ENCODE data around the gene LY6G6C. TPM values are rescaled to one million over a fixed set of nuclear protein-coding genes. Genes with fewer than 3 reads are reported as not detected.

The LY6G6C gene
- total and polyA plus RNA-seq, 4 experiments from 2014 or later: not detected

- POLR2A ChIA-PET (ENCODE audit: partially characterized antibody): interaction anchor here (0.7 to 2.1 kb wide), 15 partner anchors 14 to 183 kb away, joined by 3 to 13 read pairs (median 5); partner anchors contain the start of genes ABHD16A, BAG6, CSNK2B and GPANK1
- peak in 4 of 5 donors; percentile 17 to 43 (median 28) for DNase-seq
- H3K4me1 ChIP-seq (ENCODE audit: insufficient read depth, low read length): peaks cover 19% of the 10 kb centered on the region
Measured at GRCh38 chr6:31681135-31681671, 40.3 kb downstream of the LY6G6C start.

GRCh38 chr6:31680226-31681134 lies 41.1 kb downstream of the LY6G6C start, which contains the start of gene LY6G5C:
Gene LY6G5C (minus strand): TSS chr6:31681067. CDS start chr6:31680373, 694 bp downstream.
- peak in 4 of 5 donors; percentile 51 to 59 (median 56) for DNase-seq
- ChIA-PET CTCF (ENCODE audit: partially characterized antibody) (interaction anchor here (0.7 to 2.1 kb wide), 24 partner anchors 9 to 1085 kb away, joined by 3 to 11 read pairs (median 4); partner anchors contain the start of genes ABHD16A, CLIC1, DXO and GPANK1), POLR2A (ENCODE audit: partially characterized antibody) (interaction anchor here (0.7 to 2.1 kb wide), 15 partner anchors 14 to 183 kb away, joined by 3 to 13 read pairs (median 5); partner anchors contain the start of genes ABHD16A, BAG6, CSNK2B and GPANK1)
- H3K4me3 ChIP-seq (ENCODE audit: low read length in 2 of 2): peak within 1 kb of the TSS; percentile 69 to 70
- H3K36me3 Mint-ChIP-seq: peaks cover 0 to 4% of the 10 kb centered on the region in 2 donors
- peak within 1 kb of the TSS; percentile 51 for H3K27ac ChIP-seq (ENCODE audit: low read depth, low read length)
- peak within 1 kb of the TSS; percentile 77 to 92 (median 86) for H3K27ac Mint-ChIP-seq
- H3K9me3 ChIP-seq (ENCODE audit: control insufficient read depth in 1 of 2, low read length in 2 of 2): no peaks in the 10 kb centered on the region
- peaks cover 11 to 27% (median 16%) of the 10 kb centered on the region in 4 donors for H3K4me1 Mint-ChIP-seq
- no peaks in the 10 kb centered on the region for H3K36me3 ChIP-seq (ENCODE audit: insufficient read depth, low read length)
- H3K27me3 Mint-ChIP-seq: no peaks in the 10 kb centered on the region
- H3K4me1 ChIP-seq (ENCODE audit: insufficient read depth, low read length): peaks cover 19% of the 10 kb centered on the region
- peak within 1 kb of the TSS; percentile 86 to 91 (median 90) for H3K4me3 Mint-ChIP-seq
- intact Hi-C loops (cut with micrococcal nuclease): loop anchor here (1.0 to 5.0 kb wide), 5 partner anchors 16 to 184 kb away; partner anchors contain the start of genes ABHD16A, CLIC1 and GPANK1
- no peaks in the 10 kb centered on the region for H3K9me3 Mint-ChIP-seq
- no peaks in the 10 kb centered on the region for H3K27me3 ChIP-seq (ENCODE audit: insufficient read depth, low read length)

More at GRCh38 chr6:31681135-31681671, 40.3 kb downstream of the LY6G6C start:
- peak overlapping the region; percentile 86 to 91 (median 90) for H3K4me3 Mint-ChIP-seq
- Histone ChIP-seq H3K27ac (ENCODE audit: low read depth, low read length) (peak overlapping the region; percentile 51), H3K27me3 (ENCODE audit: insufficient read depth, low read length) (no peaks in the 10 kb centered on the region), H3K9me3 (ENCODE audit: control insufficient read depth in 1 of 2, low read length in 2 of 2) (no peaks in the 10 kb centered on the region), H3K4me3 (ENCODE audit: low read length in 2 of 2) (peak overlapping the region; percentile 69 to 70), H3K36me3 (ENCODE audit: insufficient read depth, low read length) (peaks cover 5% of the 10 kb centered on the region)
- no peaks in the 10 kb centered on the region for H3K27me3 Mint-ChIP-seq
- peaks cover 11 to 27% (median 16%) of the 10 kb centered on the region in 4 donors for H3K4me1 Mint-ChIP-seq
- no peaks in the 10 kb centered on the region for H3K9me3 Mint-ChIP-seq
- intact Hi-C loops (cut with micrococcal nuclease): loop anchor here (2.0 to 5.0 kb wide), 3 partner anchors 16 to 56 kb away; partner anchors contain the start of genes ABHD16A, CLIC1 and GPANK1
- H3K27ac Mint-ChIP-seq: peak overlapping the region; percentile 55 to 87 (median 77)
- CTCF ChIA-PET (ENCODE audit: partially characterized antibody): interaction anchor here (0.7 to 2.1 kb wide), 24 partner anchors 8 to 1086 kb away, joined by 3 to 11 read pairs (median 4); partner anchors contain the start of genes ABHD16A, CLIC1, DXO and GPANK1
- H3K36me3 Mint-ChIP-seq: peaks cover 2 to 8% of the 10 kb centered on the region in 2 donors

GRCh38 chr6:31677955-31678354 lies 43.6 kb downstream of the LY6G6C start:
- peaks cover 5% of the 10 kb centered on the region for H3K36me3 ChIP-seq (ENCODE audit: insufficient read depth, low read length)
- peak overlapping the region in 3 of 7 donors; percentile 5 to 61 (median 22) for H3K27ac Mint-ChIP-seq
- H3K4me1 ChIP-seq (ENCODE audit: insufficient read depth, low read length): peaks cover 19% of the 10 kb centered on the region
- POLR2A ChIA-PET (ENCODE audit: partially characterized antibody): interaction anchor here (0.6 to 1.2 kb wide), 2 partner anchors 25 to 103 kb away, joined by 3 read pairs; partner anchors contain the start of gene TNF
- peaks cover 11 to 27% (median 16%) of the 10 kb centered on the region in 4 donors for H3K4me1 Mint-ChIP-seq
- peaks cover 6 to 12% of the 10 kb centered on the region in 2 donors for H3K36me3 Mint-ChIP-seq
- peak overlapping the region in 2 of 8 donors; percentile 3 to 50 for H3K4me3 Mint-ChIP-seq
- no peaks in the 10 kb centered on the region for H3K9me3 Mint-ChIP-seq
- CTCF ChIA-PET (ENCODE audit: partially characterized antibody): interaction anchor here (1.1 to 1.3 kb wide), 4 partner anchors 12 to 212 kb away, joined by 3 to 4 read pairs (median 3); partner anchors contain the start of gene HSPA1B
- no peak overlapping the region for H3K4me3 ChIP-seq (ENCODE audit: low read length in 2 of 2)
- H3K9me3 ChIP-seq (ENCODE audit: control insufficient read depth in 1 of 2, low read length in 2 of 2): no peaks in the 10 kb centered on the region
- H3K27me3 ChIP-seq (ENCODE audit: insufficient read depth, low read length): no peaks in the 10 kb centered on the region
- intact Hi-C loops (cut with micrococcal nuclease): no loop called here
- no peaks in the 10 kb centered on the region for H3K27me3 Mint-ChIP-seq
- DNase-seq: no peak
- no peak overlapping the region for H3K27ac ChIP-seq (ENCODE audit: low read depth, low read length)

GRCh38 chr6:31676904-31677303 lies 44.6 kb downstream of the LY6G6C start:
- intact Hi-C loops (cut with micrococcal nuclease): no loop called here
- Histone ChIP-seq H3K27ac (ENCODE audit: low read depth, low read length) (no peak overlapping the region), H3K4me3 (ENCODE audit: low read length in 2 of 2) (no peak overlapping the region), H3K27me3 (ENCODE audit: insufficient read depth, low read length) (no peaks in the 10 kb centered on the region), H3K36me3 (ENCODE audit: insufficient read depth, low read length) (peaks cover 15% of the 10 kb centered on the region), H3K9me3 (ENCODE audit: control insufficient read depth in 1 of 2, low read length in 2 of 2) (no peaks in the 10 kb centered on the region), H3K4me1 (ENCODE audit: insufficient read depth, low read length) (peaks cover 19% of the 10 kb centered on the region)
- H3K27ac Mint-ChIP-seq: peak overlapping the region in 2 of 7 donors; percentile 72 to 89
- no peak overlapping the region for H3K4me3 Mint-ChIP-seq
- ChIA-PET CTCF (ENCODE audit: partially characterized antibody) (interaction anchor here (1.1 kb wide), 1 partner anchor 213 kb away, joined by 3 read pairs; no protein-coding TSS in a partner anchor), POLR2A (ENCODE audit: partially characterized antibody) (no interaction called here)
- no peak for DNase-seq
- no peaks in the 10 kb centered on the region for H3K9me3 Mint-ChIP-seq
- H3K27me3 Mint-ChIP-seq: no peaks in the 10 kb centered on the region
- H3K4me1 Mint-ChIP-seq: peaks cover 11 to 27% (median 15%) of the 10 kb centered on the region in 4 donors
- peaks cover 11 to 19% of the 10 kb centered on the region in 2 donors for H3K36me3 Mint-ChIP-seq

GRCh38 chr6:31676322-31676903 lies 45.1 kb downstream of the LY6G6C start:
- Histone ChIP-seq H3K27ac (ENCODE audit: low read depth, low read length) (no peak overlapping the region), H3K4me3 (ENCODE audit: low read length in 2 of 2) (no peak overlapping the region), H3K9me3 (ENCODE audit: control insufficient read depth in 1 of 2, low read length in 2 of 2) (no peaks in the 10 kb centered on the region), H3K4me1 (ENCODE audit: insufficient read depth, low read length) (peaks cover 15% of the 10 kb centered on the region), H3K27me3 (ENCODE audit: insufficient read depth, low read length) (no peaks in the 10 kb centered on the region), H3K36me3 (ENCODE audit: insufficient read depth, low read length) (peaks cover 20% of the 10 kb centered on the region)
- Mint-ChIP-seq H3K4me1 (peaks cover 8 to 24% (median 12%) of the 10 kb centered on the region in 4 donors), H3K27ac (peak overlapping the region in 3 of 7 donors; percentile 5 to 89 (median 72)), H3K27me3 (no peaks in the 10 kb centered on the region), H3K36me3 (peaks cover 11 to 24% of the 10 kb centered on the region in 2 donors), H3K9me3 (no peaks in the 10 kb centered on the region), H3K4me3 (no peak overlapping the region)
- intact Hi-C loops (cut with micrococcal nuclease): no loop called here
- POLR2A ChIA-PET (ENCODE audit: partially characterized antibody): interaction anchor here (1.4 kb wide), 1 partner anchor 24 kb away, joined by 5 read pairs; the partner anchor contains the start of gene BAG6
- CTCF ChIA-PET (ENCODE audit: partially characterized antibody): no interaction called here
- no peak for DNase-seq

- H3K9me3 Mint-ChIP-seq: no peaks in the 10 kb centered on the region
- H3K4me1 Mint-ChIP-seq: peaks cover 14 to 32% (median 23%) of the 10 kb centered on the region in 4 donors
- H3K36me3 ChIP-seq (ENCODE audit: insufficient read depth, low read length): peaks cover 66% of the 10 kb centered on the region
- peak within 1 kb of the TSS; percentile 13 to 70 (median 57) for H3K27ac Mint-ChIP-seq
- ChIA-PET POLR2A (ENCODE audit: partially characterized antibody) (interaction anchor here (3.3 kb wide), 1 partner anchor 18 kb away, joined by 16 read pairs; the partner anchor contains the start of gene BAG6), CTCF (ENCODE audit: partially characterized antibody) (interaction anchor here (2.5 kb wide), 1 partner anchor 11 kb away, joined by 8 read pairs; the partner anchor contains the start of gene LY6G5C)
- intact Hi-C loops (cut with micrococcal nuclease): loop anchor here (5.0 to 10.0 kb wide), 2 partner anchors 228 to 1535 kb away; partner anchors contain the start of genes EHMT2, HSD17B8, RING1 and RXRB
- no peak within 1 kb of the TSS for H3K27ac ChIP-seq (ENCODE audit: low read depth, low read length)
- H3K9me3 ChIP-seq (ENCODE audit: control insufficient read depth in 1 of 2, low read length in 2 of 2): no peaks in the 10 kb centered on the region
- peak within 1 kb of the TSS in 1 of 8 donors; percentile 39 for H3K4me3 Mint-ChIP-seq
- DNase-seq: no peak
- H3K4me1 ChIP-seq (ENCODE audit: insufficient read depth, low read length): peaks cover 29% of the 10 kb centered on the region
- peaks cover 47 to 68% of the 10 kb centered on the region in 2 donors for H3K36me3 Mint-ChIP-seq
- H3K27me3 Mint-ChIP-seq: no peaks in the 10 kb centered on the region
- H3K27me3 ChIP-seq (ENCODE audit: insufficient read depth, low read length): no peaks in the 10 kb centered on the region
- H3K4me3 ChIP-seq (ENCODE audit: low read length in 2 of 2): no peak within 1 kb of the TSS
Measured at GRCh38 chr6:31669676-31670075, 51.9 kb downstream of the LY6G6C start, which contains the start of gene LY6G5B. Gene LY6G5B (plus strand): TSS chr6:31669976. CDS start chr6:31670951, 975 bp downstream.
